HEK293 (cell line): ENCODE data around the gene CBX3.

Experiments
- GLI4 ChIP-seq: fragments of 450-650 bp; formaldehyde crosslinking; IDR thresholded peaks from 2 replicates; pipeline ENCODE4 v1.5.1; 2016; ENCODE audit warnings: missing biosample characterization, missing genetic modification characterization
- HOXA7 ChIP-seq: sonication (generic); formaldehyde crosslinking; IDR thresholded peaks from 2 replicates; pipeline ENCODE4 v1.8.1; 2022; ENCODE audit warnings: missing genetic modification reagents, borderline replicate concordance
- REST ChIP-seq: fragments of 450-650 bp; formaldehyde crosslinking; IDR thresholded peaks from 2 replicates; pipeline ENCODE4 v1.5.1; 2016; ENCODE audit warnings: missing biosample characterization, missing genetic modification characterization
- ZBTB1 ChIP-seq: fragments of 450-650 bp; formaldehyde crosslinking; IDR thresholded peaks from 2 replicates; pipeline ENCODE4 v1.5.1; 2016; ENCODE audit warnings: missing biosample characterization, missing genetic modification characterization
- ZBTB10 ChIP-seq: fragments of 450-650 bp; formaldehyde crosslinking; IDR thresholded peaks from 2 replicates; pipeline ENCODE4 v1.5.1; 2016; ENCODE audit warnings: missing biosample characterization, missing genetic modification characterization
- ZBTB7A ChIP-seq: fragments of 450-650 bp; formaldehyde crosslinking; IDR thresholded peaks from 2 replicates; pipeline ENCODE4 v1.5.1; 2016; ENCODE audit warnings: low read depth, missing biosample characterization, missing genetic modification characterization
- ZNF24 ChIP-seq: fragments of 450-650 bp; formaldehyde crosslinking; IDR thresholded peaks from 2 replicates; pipeline ENCODE4 v1.5.1; 2016; ENCODE audit warnings: missing biosample characterization, missing genetic modification characterization
- ZNF645 ChIP-seq: fragments of 450-650 bp; formaldehyde crosslinking; IDR thresholded peaks from 2 replicates; pipeline ENCODE4; 2016; ENCODE audit warnings: missing biosample characterization, missing genetic modification characterization
- ZSCAN5A ChIP-seq: fragments of 450-650 bp; formaldehyde crosslinking; IDR thresholded peaks from 2 replicates; pipeline ENCODE4 v1.5.1; 2016; ENCODE audit warnings: missing biosample characterization, missing genetic modification characterization

DNA sequence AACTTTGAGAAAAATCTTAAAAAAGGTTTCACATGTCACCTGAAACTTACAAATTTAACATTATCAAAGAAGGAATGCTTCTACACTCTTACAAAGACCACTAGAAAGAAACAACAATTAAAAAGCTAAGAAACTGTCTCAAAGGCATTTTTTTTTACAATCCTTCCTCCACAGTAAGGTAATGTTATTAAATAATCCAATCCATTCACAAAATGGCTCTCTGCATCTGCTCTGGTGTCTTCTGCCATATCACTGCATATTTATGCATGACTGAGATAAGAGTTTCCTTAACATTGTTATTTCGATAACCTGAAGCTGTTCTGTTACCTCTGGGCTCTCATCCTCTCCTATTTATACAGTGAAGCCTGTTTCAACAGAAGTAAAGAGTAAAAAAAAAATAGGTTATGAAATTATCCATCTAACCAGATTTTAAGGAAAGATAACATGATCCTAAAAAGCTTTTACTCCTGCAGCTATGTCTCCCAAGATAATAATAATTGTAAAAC is 9.5 kb upstream of the CBX3 start:
- no peak for TF ChIP-seq ZBTB10
- TF ChIP-seq ZSCAN5A, result no peak
- no peak for TF ChIP-seq ZBTB1 (tag by site-specific recombination)
- no peak for TF ChIP-seq HOXA7 (CRISPR knock-in tag)
- TF ChIP-seq ZBTB7A (tag by site-specific recombination), result no peak
- no peak for TF ChIP-seq ZNF645 (tag by site-specific recombination)
- TF ChIP-seq ZNF24 (tag by site-specific recombination), result no peak
- no peak for TF ChIP-seq REST (tag by site-specific recombination)
- no peak for TF ChIP-seq GLI4 (tag by site-specific recombination)
